ENCODE data around the gene NPIPA8. TPM values are rescaled to one million over a fixed set of nuclear protein-coding genes. Genes with fewer than 3 reads are reported as not detected.
"Not testable (repeated sequence)": the region's sequence is repeated elsewhere in the genome, so short reads cannot be mapped to it uniquely, and the experiment has no call there.

NPIPA8 gene
- total RNA-seq, 2 donors from 2014 or later, result not detected

- not testable (repeated sequence) for ATAC-seq (ENCODE audit: insufficient number of reproducible peaks, low FRiP score, low read depth); H3K4me1 ChIP-seq (ENCODE audit: control insufficient read depth in 1 of 2, low read depth in 2 of 2); DNase-seq (ENCODE audit: low spot score); H3K27ac ChIP-seq; H3K36me3 ChIP-seq; H3K27me3 ChIP-seq (replicated peaks; ENCODE audit: insufficient read depth); H3K9me3 ChIP-seq; H3K4me3 ChIP-seq
Observed at GRCh38 chr16:18307241-18307640, 29.3 kb downstream of the NPIPA8 start.

- not testable (repeated sequence) for ATAC-seq (ENCODE audit: insufficient number of reproducible peaks, low FRiP score, low read depth); H3K9me3 ChIP-seq; H3K27ac ChIP-seq; H3K4me3 ChIP-seq; H3K4me1 ChIP-seq (ENCODE audit: control insufficient read depth in 1 of 2, low read depth in 2 of 2); H3K27me3 ChIP-seq (replicated peaks; ENCODE audit: insufficient read depth); H3K36me3 ChIP-seq; DNase-seq (ENCODE audit: low spot score)
Observed at GRCh38 chr16:18306066-18306465, 30.5 kb downstream of the NPIPA8 start.

- H3K9me3 ChIP-seq; H3K27me3 ChIP-seq (replicated peaks; ENCODE audit: insufficient read depth); H3K36me3 ChIP-seq; ATAC-seq (ENCODE audit: insufficient number of reproducible peaks, low FRiP score, low read depth); H3K4me1 ChIP-seq (ENCODE audit: control insufficient read depth in 1 of 2, low read depth in 2 of 2); H3K4me3 ChIP-seq; DNase-seq (ENCODE audit: low spot score); H3K27ac ChIP-seq: not testable (repeated sequence)
Observed at GRCh38 chr16:18303059-18303706, 33.4 kb downstream of the NPIPA8 start.

- H3K9me3 ChIP-seq; DNase-seq (ENCODE audit: low spot score); H3K27me3 ChIP-seq (replicated peaks; ENCODE audit: insufficient read depth); H3K4me1 ChIP-seq (ENCODE audit: control insufficient read depth in 1 of 2, low read depth in 2 of 2); H3K4me3 ChIP-seq; ATAC-seq (ENCODE audit: insufficient number of reproducible peaks, low FRiP score, low read depth); H3K36me3 ChIP-seq; H3K27ac ChIP-seq: not testable (repeated sequence)
Observed at GRCh38 chr16:18297714-18298113, 38.8 kb downstream of the NPIPA8 start.

GRCh38 chr16:18296931-18297330 lies 39.6 kb downstream of the NPIPA8 start:
- ATAC-seq (ENCODE audit: insufficient number of reproducible peaks, low FRiP score, low read depth), result not testable (repeated sequence)

GRCh38 chr16:18294371-18294770 lies 42.2 kb downstream of the NPIPA8 start:
- H3K4me1 ChIP-seq (ENCODE audit: control insufficient read depth in 1 of 2, low read depth in 2 of 2); ATAC-seq (ENCODE audit: insufficient number of reproducible peaks, low FRiP score, low read depth); H3K9me3 ChIP-seq; H3K4me3 ChIP-seq; H3K27me3 ChIP-seq (replicated peaks; ENCODE audit: insufficient read depth); H3K36me3 ChIP-seq; DNase-seq (ENCODE audit: low spot score); H3K27ac ChIP-seq: not testable (repeated sequence)

More at GRCh38 chr16:18296931-18297330, 39.6 kb downstream of the NPIPA8 start:
- not testable (repeated sequence) for H3K36me3 ChIP-seq; H3K4me1 ChIP-seq (ENCODE audit: control insufficient read depth in 1 of 2, low read depth in 2 of 2); H3K9me3 ChIP-seq; H3K27ac ChIP-seq; H3K4me3 ChIP-seq; H3K27me3 ChIP-seq (replicated peaks; ENCODE audit: insufficient read depth); DNase-seq (ENCODE audit: low spot score)

GRCh38 chr16:18293337-18293956 lies 43.1 kb downstream of the NPIPA8 start:
- not testable (repeated sequence) for ATAC-seq (ENCODE audit: insufficient number of reproducible peaks, low FRiP score, low read depth); H3K27me3 ChIP-seq (replicated peaks; ENCODE audit: insufficient read depth); H3K27ac ChIP-seq; H3K36me3 ChIP-seq; DNase-seq (ENCODE audit: low spot score); H3K4me1 ChIP-seq (ENCODE audit: control insufficient read depth in 1 of 2, low read depth in 2 of 2); H3K4me3 ChIP-seq; H3K9me3 ChIP-seq

- H3K4me1 ChIP-seq (ENCODE audit: control insufficient read depth in 1 of 2, low read depth in 2 of 2); H3K4me3 ChIP-seq; H3K9me3 ChIP-seq; H3K27me3 ChIP-seq (replicated peaks; ENCODE audit: insufficient read depth); H3K27ac ChIP-seq; DNase-seq (ENCODE audit: low spot score); ATAC-seq (ENCODE audit: insufficient number of reproducible peaks, low FRiP score, low read depth); H3K36me3 ChIP-seq: not testable (repeated sequence)
Observed at GRCh38 chr16:18290959-18291358, 45.6 kb downstream of the NPIPA8 start.

GRCh38 chr16:18286342-18286741 lies 50.2 kb downstream of the NPIPA8 start:
- not testable (repeated sequence) for DNase-seq (ENCODE audit: low spot score)

GRCh38 chr16:18280319-18280718 lies 56.2 kb downstream of the NPIPA8 start:
- not testable (repeated sequence) for H3K4me1 ChIP-seq (ENCODE audit: control insufficient read depth in 1 of 2, low read depth in 2 of 2); H3K27me3 ChIP-seq (replicated peaks; ENCODE audit: insufficient read depth); H3K27ac ChIP-seq; ATAC-seq (ENCODE audit: insufficient number of reproducible peaks, low FRiP score, low read depth); H3K9me3 ChIP-seq; DNase-seq (ENCODE audit: low spot score); H3K36me3 ChIP-seq; H3K4me3 ChIP-seq

More at GRCh38 chr16:18286342-18286741, 50.2 kb downstream of the NPIPA8 start:
- H3K27me3 ChIP-seq (replicated peaks; ENCODE audit: insufficient read depth); H3K36me3 ChIP-seq; H3K9me3 ChIP-seq; H3K4me1 ChIP-seq (ENCODE audit: control insufficient read depth in 1 of 2, low read depth in 2 of 2); H3K4me3 ChIP-seq; ATAC-seq (ENCODE audit: insufficient number of reproducible peaks, low FRiP score, low read depth); H3K27ac ChIP-seq: not testable (repeated sequence)

GRCh38 chr16:18276756-18277155 lies 59.8 kb downstream of the NPIPA8 start:
- not testable (repeated sequence) for H3K36me3 ChIP-seq; DNase-seq (ENCODE audit: low spot score); H3K4me1 ChIP-seq (ENCODE audit: control insufficient read depth in 1 of 2, low read depth in 2 of 2); H3K4me3 ChIP-seq; H3K27me3 ChIP-seq (replicated peaks; ENCODE audit: insufficient read depth); H3K27ac ChIP-seq; ATAC-seq (ENCODE audit: insufficient number of reproducible peaks, low FRiP score, low read depth); H3K9me3 ChIP-seq

GRCh38 chr16:18270171-18270570 lies 66.4 kb downstream of the NPIPA8 start:
- not testable (repeated sequence) for H3K27ac ChIP-seq; ATAC-seq (ENCODE audit: insufficient number of reproducible peaks, low FRiP score, low read depth); H3K9me3 ChIP-seq; H3K4me1 ChIP-seq (ENCODE audit: control insufficient read depth in 1 of 2, low read depth in 2 of 2); H3K4me3 ChIP-seq; H3K27me3 ChIP-seq (replicated peaks; ENCODE audit: insufficient read depth); DNase-seq (ENCODE audit: low spot score); H3K36me3 ChIP-seq
